Panc1 (cell line): Measurements from ENCODE around the gene CWC25. TPM values are rescaled to one million over a fixed set of nuclear protein-coding genes. Genes with fewer than 3 reads are reported as not detected.

Source experiments
- ATAC-seq: fragments of 200-7000 bp; cut with Tn5 transposase; 2 replicates; pipeline ENCODE4 v1.9.1; 2020; ENCODE audit warnings: mild to moderate bottlenecking, moderate library complexity
- BruUV-seq: library from RNA; stranded (reverse); fragments of 400-500 nt; replicated peaks from 2 replicates; lab custom pipeline; 2021; lab: Mats Ljungman, UMichigan
- CTCF ChIA-PET: fragments of 300-600 bp; sonication (Branson Sonifier 250); formaldehyde crosslinking; loops from one replicate; lab custom pipeline; 2022; ENCODE audit warnings: antibody characterized with exemption; lab: Charles Lee
- POLR2A ChIA-PET: fragments of 300-600 bp; sonication (Branson Sonifier 250); formaldehyde crosslinking; loops from one replicate; lab custom pipeline; 2022; ENCODE audit warnings: antibody characterized with exemption; lab: Charles Lee
- DNase-seq: peaks from one replicate; pipeline ENCODE4 v3.0.0-alpha.2; 2010; ENCODE audit warnings: low read depth, low spot score
- H3K27ac ChIP-seq: 2 replicates; pipeline ENCODE4 v1.5.1; 2011; ENCODE audit warnings: mild to moderate bottlenecking, low read length, inconsistent platforms
- H3K27me3 ChIP-seq: fragments of 200-500 bp; sonication (Bioruptor generic); 2 replicates; pipeline ENCODE4 v1.6.0; 2014; ENCODE audit warnings: low read length, inconsistent platforms; ENCODE audit not compliant: control insufficient read depth, insufficient read depth
- H3K36me3 ChIP-seq: fragments of 200-500 bp; sonication (Bioruptor generic); 2 replicates; pipeline ENCODE4 v1.5.1; 2014; ENCODE audit warnings: inconsistent platforms, mild to moderate bottlenecking, low read length, moderate library complexity; ENCODE audit not compliant: control insufficient read depth, insufficient read depth
- H3K4me1 ChIP-seq: 2 replicates; pipeline ENCODE4 v1.5.1; 2011; ENCODE audit warnings: inconsistent platforms, mild to moderate bottlenecking, low read length, moderate library complexity; ENCODE audit not compliant: control insufficient read depth, insufficient read depth
- H3K4me3 ChIP-seq, 2 experiments: 2 replicates each; pipeline ENCODE4 v1.5.1; 2011 to 2012; ENCODE audit warnings: low read depth in 2 of 2, low read length in 2 of 2, mild to moderate bottlenecking in 2 of 2, inconsistent platforms in 1 of 2, moderate library complexity in 1 of 2
- H3K9me3 ChIP-seq: fragments of 200-500 bp; sonication (Bioruptor generic); 2 replicates; pipeline ENCODE4 v1.5.1; 2014; ENCODE audit warnings: low read depth, mild to moderate bottlenecking, inconsistent platforms, low read length, moderate library complexity; ENCODE audit not compliant: control insufficient read depth, insufficient read depth
- CTCF ChIP-seq: fragments of 450-650 bp; IDR thresholded peaks from 2 replicates; pipeline ENCODE4 v1.5.1; 2017; ENCODE audit warnings: mild to moderate bottlenecking
- POLR2AphosphoS5 ChIP-seq: IDR thresholded peaks from 2 replicates; pipeline ENCODE4 v1.6.1; 2012; ENCODE audit warnings: mild to moderate bottlenecking, low read depth, low read length, moderate library complexity
- REST ChIP-seq, 2 experiments: IDR thresholded peaks; 2 replicates each; pipeline ENCODE4 v1.6.1; 2011 to 2012; ENCODE audit warnings: low read depth in 2 of 2, control low read depth in 1 of 2, low read length in 1 of 2, mild to moderate bottlenecking in 1 of 2, moderate library complexity in 1 of 2; ENCODE audit not compliant: insufficient read depth in 1 of 2
- SIN3A ChIP-seq: IDR thresholded peaks from 2 replicates; pipeline ENCODE4 v1.6.1; 2012; ENCODE audit warnings: low read depth, mild to moderate bottlenecking, low read length, moderate library complexity, borderline replicate concordance; ENCODE audit not compliant: insufficient read depth
- TCF7L2 ChIP-seq: IDR thresholded peaks from 2 replicates; pipeline ENCODE4 v1.6.1; 2011; ENCODE audit warnings: mild to moderate bottlenecking, low read depth, low read length, inconsistent platforms
- in situ Hi-C: cut with HindIII; loops from 2 replicates; pipeline ENCODE4 v1.10.0; 2016; ENCODE audit warnings: low sequenced_read_pairs, low pct_unique_long_range_greater_than_20kb
- intact Hi-C: fragments of 100-400 bp; cut with micrococcal nuclease; formaldehyde crosslinking; loops from one replicate; pipeline ENCODE4 v1.10.0; 2022; ENCODE audit not compliant: unreplicated experiment
- total RNA-seq: library from RNA; stranded (reverse); gene quantifications from one replicate; pipeline ENCODE4 v1.2.1, GENCODE V29; 2021; ENCODE audit not compliant: unreplicated experiment

CWC25 gene
- total RNA-seq, 1 experiment from 2014 or later = 13.6 TPM

- POLR2A ChIA-PET = no interaction called here
Measured at GRCh38 chr17:38867968-38868816, 43.1 kb upstream of the CWC25 start.

More at GRCh38 chr17:38867968-38868816, 43.1 kb upstream of the CWC25 start:
- Histone ChIP-seq H3K4me3 (peak overlapping the region; percentile 87 to 94), H3K9me3 (no peaks in the 10 kb centered on the region), H3K4me1 (peaks cover 19% of the 10 kb centered on the region), H3K36me3 (no peaks in the 10 kb centered on the region; the same call in 1 of the 2 replicates), H3K27me3 (no peaks in the 10 kb centered on the region), H3K27ac (peak overlapping the region; percentile 89)
- no peak for ATAC-seq
- in situ Hi-C loops = no loop called here
- TF ChIP-seq SIN3A = no peak
- TF ChIP-seq TCF7L2 = no peak
- TF ChIP-seq REST (IDR thresholded peaks at IDR 0.05; ENCODE audit: insufficient read depth in 1 of 2, low read depth in 2 of 2, low read length in 1 of 2) = no peak
- TF ChIP-seq POLR2AphosphoS5 = no peak
- no peak for TF ChIP-seq CTCF
- no peak for DNase-seq
- CTCF ChIA-PET = interaction anchor here (0.7 kb wide), 1 partner anchor 594 kb away, joined by 4 read pairs; no protein-coding TSS in a partner anchor
- intact Hi-C loops = no loop called here
- no TSS peak for BruUV-seq
